ENCODE data around the gene XPO1. TPM values are rescaled to one million over a fixed set of nuclear protein-coding genes. Genes with fewer than 3 reads are reported as not detected.
"Not testable (repeated sequence)": the region's sequence is repeated elsewhere in the genome, so short reads cannot be mapped to it uniquely, and the experiment has no call there.

XPO1 gene, protein sequence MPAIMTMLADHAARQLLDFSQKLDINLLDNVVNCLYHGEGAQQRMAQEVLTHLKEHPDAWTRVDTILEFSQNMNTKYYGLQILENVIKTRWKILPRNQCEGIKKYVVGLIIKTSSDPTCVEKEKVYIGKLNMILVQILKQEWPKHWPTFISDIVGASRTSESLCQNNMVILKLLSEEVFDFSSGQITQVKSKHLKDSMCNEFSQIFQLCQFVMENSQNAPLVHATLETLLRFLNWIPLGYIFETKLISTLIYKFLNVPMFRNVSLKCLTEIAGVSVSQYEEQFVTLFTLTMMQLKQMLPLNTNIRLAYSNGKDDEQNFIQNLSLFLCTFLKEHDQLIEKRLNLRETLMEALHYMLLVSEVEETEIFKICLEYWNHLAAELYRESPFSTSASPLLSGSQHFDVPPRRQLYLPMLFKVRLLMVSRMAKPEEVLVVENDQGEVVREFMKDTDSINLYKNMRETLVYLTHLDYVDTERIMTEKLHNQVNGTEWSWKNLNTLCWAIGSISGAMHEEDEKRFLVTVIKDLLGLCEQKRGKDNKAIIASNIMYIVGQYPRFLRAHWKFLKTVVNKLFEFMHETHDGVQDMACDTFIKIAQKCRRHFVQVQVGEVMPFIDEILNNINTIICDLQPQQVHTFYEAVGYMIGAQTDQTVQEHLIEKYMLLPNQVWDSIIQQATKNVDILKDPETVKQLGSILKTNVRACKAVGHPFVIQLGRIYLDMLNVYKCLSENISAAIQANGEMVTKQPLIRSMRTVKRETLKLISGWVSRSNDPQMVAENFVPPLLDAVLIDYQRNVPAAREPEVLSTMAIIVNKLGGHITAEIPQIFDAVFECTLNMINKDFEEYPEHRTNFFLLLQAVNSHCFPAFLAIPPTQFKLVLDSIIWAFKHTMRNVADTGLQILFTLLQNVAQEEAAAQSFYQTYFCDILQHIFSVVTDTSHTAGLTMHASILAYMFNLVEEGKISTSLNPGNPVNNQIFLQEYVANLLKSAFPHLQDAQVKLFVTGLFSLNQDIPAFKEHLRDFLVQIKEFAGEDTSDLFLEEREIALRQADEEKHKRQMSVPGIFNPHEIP (N-terminal part only)
- total RNA-seq: 191 and 263 TPM in 2 replicates

DNA sequence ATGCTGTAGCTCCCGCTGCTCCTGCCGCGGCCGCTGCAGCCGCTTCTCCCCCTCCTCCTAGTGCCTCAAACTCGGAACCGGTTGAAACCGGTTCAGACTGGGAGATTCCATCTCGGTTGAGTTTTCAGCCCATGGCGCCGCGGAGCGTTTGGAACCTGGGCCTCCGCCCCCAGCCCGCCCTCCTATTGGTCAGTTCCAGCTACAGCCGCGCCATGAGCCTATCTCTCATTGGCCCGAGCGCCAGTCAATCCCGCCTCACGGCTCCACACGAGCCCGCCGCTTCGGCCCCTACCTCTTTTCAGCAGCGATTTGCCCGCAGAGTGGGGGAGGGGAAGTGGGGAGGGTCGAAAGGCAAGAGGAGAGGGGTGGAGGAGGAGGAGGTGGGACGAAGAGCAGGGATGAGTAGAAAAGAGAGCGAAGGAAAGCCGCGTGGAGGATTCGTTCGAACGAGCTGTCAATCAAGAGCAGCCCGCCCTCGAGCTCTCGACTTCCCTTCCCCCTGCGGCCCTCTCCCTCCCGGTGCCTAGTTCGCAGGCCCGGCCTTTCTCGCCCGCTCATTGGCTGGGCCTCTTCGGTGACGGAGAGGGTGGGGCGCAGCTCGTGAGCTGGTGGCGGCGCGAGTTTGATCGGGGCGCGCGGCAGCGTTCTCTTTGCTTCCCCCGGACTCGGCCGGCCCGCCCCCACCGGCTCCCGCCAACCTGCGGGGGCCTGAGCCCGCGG lies at the start of gene XPO1:
XPO1 (minus strand) TSS at position 157 of the 720 bp plus-strand sequence. CDS start 4,459 bp downstream, outside the sequence.
- peak; percentile 97 for DNase-seq (ENCODE audit: low read depth, low spot score)

DNA sequence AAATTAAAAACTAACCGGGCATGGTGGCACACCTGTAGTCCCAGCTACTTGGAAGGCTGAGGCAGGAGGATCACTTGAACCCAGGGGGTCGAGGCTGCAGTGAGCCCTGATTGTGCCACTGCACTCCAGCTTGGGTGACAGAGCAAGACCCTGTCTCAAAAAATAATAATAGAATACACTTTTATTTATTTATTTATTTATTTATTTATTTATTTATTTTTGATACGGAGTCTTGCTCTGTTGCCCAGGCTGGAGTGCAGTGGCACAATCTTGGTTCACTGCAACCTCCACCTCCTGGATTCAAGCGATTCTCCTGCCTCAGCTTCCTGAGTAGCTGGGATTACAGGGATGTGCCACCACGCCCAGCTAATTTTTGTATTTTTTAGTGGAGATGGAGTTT lies 48.8 kb upstream of the XPO1 start:
- not testable (repeated sequence) for DNase-seq (ENCODE audit: low read depth, low spot score)

DNA sequence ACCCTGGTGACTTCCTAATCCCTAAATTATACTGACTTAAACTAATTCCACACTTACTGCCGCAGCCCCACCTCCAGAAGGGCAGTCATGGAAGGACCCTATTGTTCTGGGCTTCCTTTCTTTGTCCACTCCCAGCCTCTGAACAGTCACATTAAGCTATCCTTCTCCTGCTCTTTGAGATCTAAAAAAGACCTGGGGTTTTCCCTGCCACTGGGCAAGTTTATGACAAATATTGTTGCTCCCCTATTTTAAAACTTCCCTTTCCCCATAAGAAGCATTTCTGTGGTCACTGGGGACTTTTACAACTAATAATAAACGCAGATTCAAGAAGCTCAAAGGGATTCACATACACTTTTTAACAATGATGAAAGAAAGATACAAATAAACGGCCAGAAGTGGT lies 47.2 kb upstream of the XPO1 start:
- peak; percentile 44 for DNase-seq (ENCODE audit: low read depth, low spot score)

DNA sequence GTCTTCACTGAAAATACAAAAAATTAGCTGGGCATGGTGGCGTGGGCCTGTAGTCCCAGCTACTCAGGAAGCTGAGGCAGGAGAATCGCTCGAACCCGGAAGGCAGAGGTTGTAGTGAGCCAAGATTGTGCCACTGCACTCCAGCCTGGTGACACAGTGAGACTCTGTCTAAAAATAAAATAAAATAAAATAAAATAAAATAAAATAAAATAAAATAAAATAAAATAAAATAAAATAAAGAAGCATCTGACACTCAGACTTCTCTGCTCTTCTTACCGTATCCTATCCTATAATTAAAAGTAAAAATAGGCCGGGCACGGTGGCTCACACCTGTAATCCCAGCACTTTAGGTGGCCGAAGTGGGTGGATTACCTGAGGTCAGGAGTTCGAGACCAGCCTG lies 46.2 kb upstream of the XPO1 start:
- not testable (repeated sequence) for DNase-seq (ENCODE audit: low read depth, low spot score)

DNA sequence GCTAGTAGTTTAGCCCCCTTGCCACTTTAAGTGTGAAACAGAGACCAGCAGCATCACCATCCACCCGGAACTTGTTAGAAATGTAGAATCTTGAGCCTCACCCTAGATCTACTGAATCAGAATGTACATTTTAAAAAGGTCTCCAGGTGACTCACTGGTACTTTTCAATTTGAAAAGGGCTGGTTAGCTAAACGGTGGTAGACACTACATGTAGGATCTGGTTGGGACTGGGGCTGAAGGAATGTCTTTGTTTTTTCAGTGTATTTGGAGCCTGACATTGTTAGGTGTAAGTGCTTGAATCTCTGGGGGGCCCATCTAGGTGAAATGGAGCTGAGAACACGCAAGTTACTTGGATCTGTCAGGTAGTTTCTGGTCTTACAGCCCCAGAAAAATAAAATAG lies 44.0 kb upstream of the XPO1 start:
- no peak for DNase-seq (ENCODE audit: low read depth, low spot score)

DNA sequence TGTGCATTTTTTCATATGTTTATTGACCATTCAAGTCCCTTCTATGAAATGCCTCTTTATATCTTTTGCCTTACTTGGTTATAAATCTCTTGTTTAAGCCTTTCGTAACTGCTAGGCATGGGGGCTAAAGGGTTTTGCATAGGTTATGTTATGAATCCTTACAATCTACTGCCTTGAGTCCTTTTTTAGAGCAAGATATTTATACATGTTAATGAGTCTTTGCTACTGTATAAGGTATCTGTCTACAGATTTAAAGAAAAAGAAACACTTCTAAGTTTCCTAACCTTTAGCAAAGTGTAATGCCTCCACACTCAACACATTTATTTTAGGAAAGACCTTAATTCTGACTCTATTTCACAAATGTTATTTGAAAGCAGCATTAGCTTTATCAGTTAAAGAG lies 43.6 kb upstream of the XPO1 start:
- no peak for DNase-seq (ENCODE audit: low read depth, low spot score)

DNA sequence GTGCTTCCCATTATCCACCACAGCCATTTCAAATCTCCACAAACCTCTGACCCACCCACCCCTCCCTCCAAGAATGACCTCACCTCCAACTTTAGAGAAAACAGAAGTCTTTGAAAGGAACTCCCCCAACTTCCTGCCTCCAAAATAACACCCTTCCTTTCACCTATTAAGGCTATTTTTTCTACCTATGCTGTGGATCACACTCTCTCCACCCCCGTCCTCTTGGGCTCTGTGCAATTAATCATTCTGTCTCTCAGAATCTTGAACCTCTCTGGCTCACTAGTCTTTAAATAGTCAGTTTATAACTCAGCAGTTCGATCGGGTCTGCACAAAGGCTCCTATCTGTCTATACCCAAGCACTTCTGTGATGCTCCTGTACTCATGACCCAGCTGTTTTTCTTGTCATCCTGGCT lies 37.3 kb upstream of the XPO1 start:
- DNase-seq (ENCODE audit: low read depth, low spot score): no peak

DNA sequence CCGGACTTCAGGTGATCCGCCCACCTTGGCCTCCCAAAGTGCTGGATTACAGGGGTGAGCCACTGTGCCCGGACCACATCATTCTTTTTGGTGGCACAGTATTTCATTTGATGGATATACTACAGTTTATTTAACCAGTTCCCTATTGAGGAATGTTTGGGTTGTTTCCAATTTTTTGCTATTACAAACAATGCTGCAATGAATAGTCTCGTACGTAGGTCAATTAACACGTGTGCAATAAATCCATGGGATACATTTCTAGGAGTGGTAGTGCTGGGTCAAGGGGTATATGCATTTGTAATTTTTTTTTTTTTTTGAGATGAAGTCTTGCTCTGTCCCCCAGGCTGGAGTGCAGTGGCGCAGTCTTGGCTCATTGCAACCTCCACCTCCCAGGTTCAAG lies 28.4 kb upstream of the XPO1 start:
- no peak for DNase-seq (ENCODE audit: low read depth, low spot score)

DNA sequence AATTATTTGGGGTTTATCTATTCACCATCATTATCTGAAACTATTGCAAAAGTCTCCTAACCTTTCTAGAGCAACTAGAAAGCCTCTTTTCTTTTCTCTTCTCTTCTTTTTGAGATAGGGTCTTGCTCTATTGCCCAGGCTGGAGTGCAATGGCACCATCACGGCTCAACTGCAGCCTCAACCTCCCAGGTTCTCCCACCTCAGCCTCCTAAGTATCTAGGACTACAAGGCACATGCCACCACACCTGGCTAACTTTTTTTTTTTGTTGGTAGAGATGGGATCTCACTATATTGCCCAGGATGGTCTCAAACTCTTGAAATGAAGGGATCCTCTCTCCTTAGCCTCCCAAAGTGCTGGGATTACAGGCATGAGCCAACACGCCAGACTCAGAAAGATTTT lies 24.5 kb upstream of the XPO1 start:
- DNase-seq (ENCODE audit: low read depth, low spot score): no peak

DNA sequence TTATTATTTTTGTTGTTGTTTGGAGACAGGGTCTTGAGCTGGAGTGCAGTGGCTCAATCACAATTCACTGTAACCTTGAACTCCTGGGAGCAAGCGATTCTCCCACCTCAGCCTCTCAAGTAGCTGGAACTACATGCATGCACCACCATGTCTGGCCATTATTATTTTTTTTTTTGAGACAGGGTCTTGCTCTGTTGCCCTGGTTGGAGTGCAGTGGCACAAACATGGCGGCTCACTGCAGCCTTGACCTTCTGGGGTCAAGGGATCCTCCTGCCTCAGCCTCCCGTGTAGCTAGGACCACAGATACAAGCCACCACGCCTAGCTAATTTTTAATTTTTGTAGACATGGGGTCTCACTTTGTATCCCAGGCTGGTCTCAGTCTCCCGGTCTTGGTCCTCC lies 20.0 kb upstream of the XPO1 start:
- DNase-seq (ENCODE audit: low read depth, low spot score): no peak

DNA sequence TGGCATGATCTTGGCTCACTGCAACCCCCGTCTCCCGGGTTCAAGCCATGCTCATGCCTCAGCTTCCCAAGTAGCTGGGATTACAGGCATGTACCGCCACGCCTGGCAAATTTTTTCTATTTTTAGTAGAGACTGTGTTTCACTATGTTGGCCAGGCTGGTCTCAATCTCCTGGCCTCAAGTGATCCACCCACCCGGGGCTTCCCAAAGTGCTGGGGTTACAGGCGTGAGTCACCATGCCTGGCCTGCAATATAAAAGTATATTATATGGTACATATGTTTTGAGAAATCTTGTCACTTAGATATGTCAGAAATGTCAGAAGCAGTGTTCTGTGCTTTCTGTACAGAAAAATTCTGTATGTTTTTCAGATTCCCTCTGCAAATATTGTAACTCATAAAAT lies 19.2 kb upstream of the XPO1 start:
- DNase-seq (ENCODE audit: low read depth, low spot score): no peak

DNA sequence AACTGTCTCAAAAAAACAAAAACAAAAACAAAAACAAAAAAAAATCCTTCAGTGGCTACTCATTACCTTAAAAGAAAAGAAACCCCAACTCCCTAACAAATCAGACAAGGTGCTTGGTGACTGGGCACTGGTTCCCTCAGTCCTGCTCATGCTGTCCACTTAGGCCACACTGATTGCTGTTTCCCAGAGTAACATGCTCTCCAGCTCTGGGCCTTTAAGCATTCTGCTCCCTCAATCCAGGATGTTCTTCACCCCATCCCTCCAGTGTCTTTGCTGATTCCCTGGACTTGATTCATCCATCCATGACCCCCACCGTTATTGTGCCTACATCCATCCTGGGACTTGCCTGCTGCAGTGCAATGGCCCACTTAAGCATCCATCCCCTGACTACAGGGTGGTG lies 16.4 kb upstream of the XPO1 start:
- DNase-seq (ENCODE audit: low read depth, low spot score): no peak

DNA sequence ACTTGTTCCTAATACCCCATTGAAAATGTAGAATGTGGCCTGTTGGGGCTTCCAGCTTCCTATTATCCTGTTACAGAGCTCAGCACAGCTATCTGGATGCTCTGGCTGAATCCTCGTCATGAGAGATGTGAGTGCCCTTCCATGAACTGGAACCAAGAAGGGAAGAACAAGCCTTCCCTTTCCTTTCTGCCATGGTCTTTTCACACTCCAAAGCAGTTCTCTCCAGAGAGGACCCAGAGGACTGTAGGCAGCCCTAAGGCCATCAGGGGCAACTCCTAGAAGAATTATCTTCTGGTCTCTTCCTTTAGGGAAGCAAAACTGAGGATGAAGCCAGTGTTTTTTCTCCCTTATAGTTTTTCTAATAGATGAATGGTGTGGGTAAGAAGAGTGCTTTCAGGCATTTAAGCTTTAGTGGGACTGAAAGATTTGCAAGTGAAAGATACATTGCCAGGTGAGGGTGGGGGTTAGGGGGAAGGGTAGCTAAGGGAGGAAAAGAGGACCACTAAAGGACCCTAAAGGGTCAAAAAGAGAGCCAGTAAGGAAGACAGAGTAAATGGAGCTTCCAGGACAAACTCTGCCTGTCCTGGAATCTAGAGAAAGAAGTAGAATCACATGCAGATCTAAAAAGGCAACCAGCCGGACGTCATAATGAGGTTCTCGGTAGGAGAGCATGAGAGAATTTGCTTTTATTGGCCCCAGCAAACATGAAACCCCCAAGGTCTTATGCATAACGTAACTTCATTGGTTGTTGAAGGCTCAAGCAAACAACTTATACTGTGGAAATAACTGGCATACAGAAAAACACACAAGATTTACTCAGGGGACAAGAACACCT lies 12.4 kb upstream of the XPO1 start:
- no peak for DNase-seq (ENCODE audit: low read depth, low spot score)

DNA sequence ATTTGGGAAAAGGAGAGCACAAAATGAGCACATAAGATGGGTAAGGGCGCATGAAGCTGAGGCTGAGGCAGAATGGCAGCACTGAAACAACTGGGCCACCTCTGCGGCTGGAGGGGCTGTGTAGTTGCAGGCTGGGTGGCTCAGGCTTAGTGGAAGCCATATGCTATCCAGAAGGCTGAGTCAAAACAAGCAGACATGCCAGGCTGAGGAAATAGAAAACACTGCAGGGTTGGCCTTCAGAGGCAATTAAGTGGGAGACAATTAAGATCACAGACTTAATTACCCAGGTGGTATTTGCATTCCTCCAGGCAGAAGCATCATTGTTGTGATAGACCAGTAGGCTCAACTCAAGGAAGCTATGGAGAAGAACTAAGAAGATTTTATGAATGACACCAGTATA lies 11.4 kb upstream of the XPO1 start:
- no peak for DNase-seq (ENCODE audit: low read depth, low spot score)

DNA sequence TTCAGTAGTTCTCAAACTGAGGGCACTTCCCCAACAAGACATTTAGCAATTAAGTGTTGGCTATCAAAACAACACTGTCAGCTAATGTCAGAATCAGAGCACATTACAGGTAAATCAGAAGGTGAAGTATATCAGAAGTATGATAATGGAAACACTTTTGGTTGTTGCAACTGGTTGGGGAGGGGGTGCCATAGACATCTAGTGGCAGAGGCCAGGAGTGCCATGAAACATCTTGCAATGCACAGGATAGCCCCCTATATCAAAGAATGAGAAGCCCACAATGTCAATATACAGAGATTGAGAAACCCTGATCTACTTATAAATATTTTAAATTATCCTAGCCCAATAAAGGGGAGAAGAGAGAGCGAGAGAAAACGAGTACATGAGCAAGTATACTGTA lies 4.9 kb upstream of the XPO1 start:
- DNase-seq (ENCODE audit: low read depth, low spot score): no peak

DNA sequence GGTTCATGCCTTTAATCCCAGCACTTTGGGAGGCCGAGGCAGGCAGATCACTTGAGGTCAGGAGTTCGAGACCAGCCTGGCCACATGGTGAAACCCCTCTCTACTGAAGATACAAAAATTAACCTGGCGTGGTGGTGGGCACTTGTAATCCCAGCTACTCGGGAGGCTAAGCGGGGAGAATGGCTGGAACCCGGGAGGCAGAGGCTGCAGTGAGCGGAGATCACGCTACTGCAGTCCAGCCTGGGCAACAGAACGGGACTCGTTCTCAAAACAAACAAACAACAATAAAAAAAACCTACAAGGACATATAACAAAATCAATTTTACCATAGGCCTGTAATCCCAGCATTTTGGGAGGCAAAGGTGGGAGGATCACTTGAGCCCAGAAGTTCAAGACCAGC lies 2.0 kb upstream of the XPO1 start:
- DNase-seq (ENCODE audit: low read depth, low spot score): not testable (repeated sequence)

DNA sequence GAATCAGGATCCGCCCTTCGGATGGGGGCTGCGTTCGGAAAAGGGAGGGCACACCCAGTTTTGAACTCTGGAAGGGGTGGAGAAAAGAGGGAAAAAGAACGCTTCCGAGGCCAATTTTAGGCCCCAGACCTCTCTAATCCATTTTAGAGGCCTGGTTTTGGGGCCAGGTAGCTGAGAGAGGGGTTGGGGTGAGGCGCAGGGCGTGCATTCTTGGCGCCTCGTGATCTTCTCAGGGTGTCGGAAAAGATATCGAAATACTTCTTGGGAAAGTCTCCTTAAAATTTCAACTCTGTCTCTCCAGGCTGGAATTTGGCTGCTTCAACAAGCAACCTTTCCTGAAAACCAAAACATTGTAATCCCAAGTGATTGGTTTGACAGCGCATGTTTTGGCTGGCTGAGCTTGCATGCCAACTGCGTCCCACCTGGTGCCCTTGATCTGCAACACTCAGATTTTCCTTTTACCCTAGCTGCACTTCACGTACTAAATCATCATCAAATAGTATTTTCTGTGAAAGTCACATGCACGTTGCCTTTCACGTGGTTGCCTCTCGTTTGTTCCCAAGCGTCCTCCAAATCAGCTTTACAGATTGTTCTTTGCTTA lies 864 bp upstream of the XPO1 start:
- DNase-seq (ENCODE audit: low read depth, low spot score): no peak

DNA sequence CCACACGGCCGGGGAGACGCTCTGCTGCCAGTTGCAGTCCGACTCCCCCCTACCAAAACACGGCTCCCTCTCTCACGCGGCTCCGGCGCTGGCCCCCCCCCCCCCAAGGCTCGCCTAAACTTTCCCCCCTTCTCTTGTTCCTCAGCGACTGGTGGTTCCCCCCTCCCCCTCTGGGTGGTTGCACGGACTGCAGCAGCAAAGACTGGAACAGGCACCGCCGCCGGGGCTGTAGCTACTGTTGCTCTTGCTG lies 281 bp downstream of the XPO1 start:
- no peak for DNase-seq (ENCODE audit: low read depth, low spot score)

DNA sequence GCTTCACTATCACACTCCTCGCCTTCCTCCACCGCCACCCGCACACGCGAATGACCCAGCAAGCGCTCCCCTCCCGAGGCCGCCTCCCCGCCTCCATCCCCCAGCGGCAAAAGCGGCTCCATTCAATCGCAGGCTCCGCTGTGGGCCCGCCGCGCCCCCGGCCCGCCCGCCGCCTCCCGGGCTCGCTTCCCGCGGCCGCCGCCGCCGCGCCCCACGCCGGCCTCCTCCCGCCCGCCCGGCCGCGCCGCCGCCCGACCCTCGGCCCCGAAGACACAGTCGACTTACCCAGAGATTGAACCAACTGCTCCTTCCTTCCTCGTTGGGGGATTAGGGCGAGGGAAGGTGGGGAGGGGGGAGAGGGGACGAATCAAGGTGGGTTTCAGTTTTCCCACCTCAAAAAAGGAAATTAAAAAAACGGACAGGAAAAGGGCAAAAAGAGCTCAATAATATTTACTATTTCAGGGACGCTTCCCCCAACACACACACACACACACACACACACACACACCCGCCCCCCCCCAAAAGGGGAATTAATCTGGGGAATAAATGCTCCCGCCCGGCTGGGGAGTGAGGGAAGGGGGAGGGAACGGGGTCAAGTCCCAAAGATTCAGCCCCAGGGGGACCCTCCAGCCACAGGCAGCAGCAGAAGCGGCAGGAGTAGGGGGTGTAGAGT lies 743 bp downstream of the XPO1 start:
- no peak for DNase-seq (ENCODE audit: low read depth, low spot score)
